CD4-positive, alpha-beta T cell treated with Interferon gamma for 1 hour (primary cell): ENCODE data around the gene LONP1.
A peak's percentile ranks its signal among the peaks of the same experiment; 100 is the strongest.
"Not testable (repeated sequence)": the region's sequence is repeated elsewhere in the genome, so short reads cannot be mapped to it uniquely, and the experiment has no call there.

ENCODE experiments used
- DNase-seq: peaks from one replicate; pipeline ENCODE4 v3.0.0-alpha.2; 2020

LONP1 gene, protein sequence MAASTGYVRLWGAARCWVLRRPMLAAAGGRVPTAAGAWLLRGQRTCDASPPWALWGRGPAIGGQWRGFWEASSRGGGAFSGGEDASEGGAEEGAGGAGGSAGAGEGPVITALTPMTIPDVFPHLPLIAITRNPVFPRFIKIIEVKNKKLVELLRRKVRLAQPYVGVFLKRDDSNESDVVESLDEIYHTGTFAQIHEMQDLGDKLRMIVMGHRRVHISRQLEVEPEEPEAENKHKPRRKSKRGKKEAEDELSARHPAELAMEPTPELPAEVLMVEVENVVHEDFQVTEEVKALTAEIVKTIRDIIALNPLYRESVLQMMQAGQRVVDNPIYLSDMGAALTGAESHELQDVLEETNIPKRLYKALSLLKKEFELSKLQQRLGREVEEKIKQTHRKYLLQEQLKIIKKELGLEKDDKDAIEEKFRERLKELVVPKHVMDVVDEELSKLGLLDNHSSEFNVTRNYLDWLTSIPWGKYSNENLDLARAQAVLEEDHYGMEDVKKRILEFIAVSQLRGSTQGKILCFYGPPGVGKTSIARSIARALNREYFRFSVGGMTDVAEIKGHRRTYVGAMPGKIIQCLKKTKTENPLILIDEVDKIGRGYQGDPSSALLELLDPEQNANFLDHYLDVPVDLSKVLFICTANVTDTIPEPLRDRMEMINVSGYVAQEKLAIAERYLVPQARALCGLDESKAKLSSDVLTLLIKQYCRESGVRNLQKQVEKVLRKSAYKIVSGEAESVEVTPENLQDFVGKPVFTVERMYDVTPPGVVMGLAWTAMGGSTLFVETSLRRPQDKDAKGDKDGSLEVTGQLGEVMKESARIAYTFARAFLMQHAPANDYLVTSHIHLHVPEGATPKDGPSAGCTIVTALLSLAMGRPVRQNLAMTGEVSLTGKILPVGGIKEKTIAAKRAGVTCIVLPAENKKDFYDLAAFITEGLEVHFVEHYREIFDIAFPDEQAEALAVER

DNA sequence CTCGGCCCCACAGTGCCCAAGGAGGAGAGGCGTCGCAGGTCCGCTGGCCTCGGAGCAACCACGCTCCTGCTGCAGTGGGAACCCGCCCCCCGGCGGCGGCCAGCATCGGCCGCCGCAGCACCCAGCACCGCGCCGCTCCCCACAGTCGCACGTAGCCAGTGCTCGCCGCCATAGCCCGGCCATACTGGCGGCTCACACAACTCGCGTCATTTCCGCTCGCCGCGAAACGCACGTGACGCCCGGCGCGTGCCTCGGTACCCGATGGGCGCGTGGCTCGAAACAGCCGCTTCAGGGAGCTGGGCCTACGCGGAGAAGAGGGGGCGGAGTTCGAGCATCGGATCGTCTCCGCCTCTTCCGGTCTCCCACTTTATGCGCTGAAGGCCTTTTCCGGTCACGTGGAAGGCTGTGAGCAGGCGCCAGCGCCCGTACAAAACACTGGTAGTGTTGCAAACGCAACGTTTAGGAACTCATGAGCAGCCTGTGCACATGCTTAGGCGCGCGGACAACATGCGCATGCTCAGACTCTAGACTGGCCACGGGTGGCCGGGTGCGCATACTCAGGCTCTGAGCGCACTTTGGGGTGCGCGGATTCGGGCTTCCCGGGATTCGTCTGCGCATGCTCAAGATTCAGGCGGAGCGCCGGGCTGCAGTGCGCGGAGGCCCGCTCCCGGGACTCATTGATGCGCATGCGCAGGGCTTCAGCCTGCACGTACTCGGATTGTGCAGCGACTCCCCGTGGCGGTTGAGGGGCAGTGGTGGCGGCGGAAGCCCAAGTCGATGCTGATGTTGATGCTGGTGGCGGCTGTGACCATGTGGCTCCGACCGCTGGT is at the start of gene LONP1, which contains the start of gene CATSPERD:
LONP1 (minus strand) TSS at position 186 of the 830 bp plus-strand sequence; CDS start at position 172, 14 bp downstream.
CATSPERD (plus strand) TSS at position 677 of the 830 bp plus-strand sequence; CDS start at position 778, 101 bp downstream.
- DNase-seq = peak; percentile 99

DNA sequence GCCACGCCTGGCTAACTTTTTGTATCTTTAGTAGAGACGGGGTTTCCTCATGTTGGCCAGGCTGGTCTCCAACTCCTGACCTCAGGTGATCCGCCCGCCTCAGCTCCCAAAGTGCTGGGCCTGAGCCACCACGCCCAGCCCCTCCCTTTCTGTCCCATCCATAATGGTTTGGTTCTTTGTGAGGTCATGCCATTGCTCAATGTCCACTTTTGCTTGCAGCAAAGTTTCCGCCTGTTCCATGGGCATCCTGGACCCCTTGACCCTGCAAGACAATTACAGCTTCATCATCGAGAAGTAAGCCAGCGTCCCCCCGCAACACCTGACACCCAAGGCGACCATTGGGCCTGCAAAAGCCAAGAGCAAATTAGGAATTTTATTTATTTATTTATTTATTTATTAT is 48.0 kb upstream of the LONP1 start:
- DNase-seq = no peak

DNA sequence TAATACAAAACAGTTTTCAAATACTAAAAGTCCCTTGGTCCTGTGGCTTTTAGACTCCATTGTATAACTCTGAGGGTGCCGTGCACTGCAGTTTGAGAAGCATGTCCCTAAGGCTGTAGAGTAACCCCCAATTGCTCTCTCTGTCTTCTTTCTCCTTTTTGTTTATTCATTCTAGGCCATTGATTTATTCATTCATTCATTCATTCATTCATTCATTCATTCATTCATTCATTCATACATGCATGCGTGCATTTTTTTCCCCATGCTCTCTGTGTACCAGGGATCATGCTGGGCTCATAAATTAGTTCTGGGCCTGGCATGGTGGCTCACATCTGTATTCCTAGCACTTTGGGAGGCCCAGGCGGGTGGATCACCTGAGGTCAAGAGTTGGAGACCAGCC is 45.3 kb upstream of the LONP1 start:
- DNase-seq = no peak

DNA sequence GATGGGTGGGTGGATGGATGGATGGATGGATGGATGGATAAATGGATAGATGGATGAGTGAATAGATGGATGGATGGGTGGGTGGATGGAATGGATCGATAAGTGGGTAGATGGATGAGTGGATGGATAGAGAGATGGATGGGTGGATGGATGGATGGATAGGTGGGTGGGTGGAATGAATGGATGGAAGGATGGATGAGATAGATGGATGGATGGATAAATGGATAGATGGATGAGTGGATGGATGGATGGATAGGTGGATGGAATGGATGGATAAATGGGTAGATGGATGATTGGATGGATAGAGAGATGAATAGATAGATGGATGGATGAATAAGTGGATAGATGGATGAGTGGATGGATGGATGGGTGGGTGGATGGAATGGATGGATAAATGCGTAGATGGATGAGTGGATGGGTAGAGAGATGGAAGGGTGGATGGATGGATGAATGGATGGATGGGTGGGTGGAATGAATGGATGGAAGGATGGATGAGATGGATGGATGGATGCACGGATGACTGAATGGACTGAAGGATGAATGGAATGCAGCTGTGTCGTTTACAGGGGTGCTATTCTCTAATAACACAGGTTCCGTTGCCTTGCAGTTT is 42.8 kb upstream of the LONP1 start:
- DNase-seq = no peak

DNA sequence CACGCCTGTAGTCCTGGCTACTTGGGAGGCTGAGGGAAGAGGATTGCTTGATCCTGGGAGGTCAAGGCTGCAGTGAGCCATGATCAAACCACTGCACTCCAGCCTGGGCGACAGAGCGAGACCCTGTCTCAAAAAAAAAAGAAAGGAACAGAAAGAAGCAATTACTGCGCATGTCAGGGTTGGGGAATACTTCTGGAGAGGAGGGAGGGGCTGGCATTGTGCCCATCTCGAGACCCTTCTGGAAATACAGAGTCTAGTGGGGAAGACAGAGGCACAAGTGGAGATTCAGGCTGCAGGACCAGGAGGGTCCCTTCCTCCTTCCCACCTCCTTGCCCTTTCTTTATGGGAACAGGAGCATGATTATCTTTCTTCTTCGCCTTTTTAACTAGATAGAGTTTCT is 33.8 kb upstream of the LONP1 start:
- DNase-seq = no peak

DNA sequence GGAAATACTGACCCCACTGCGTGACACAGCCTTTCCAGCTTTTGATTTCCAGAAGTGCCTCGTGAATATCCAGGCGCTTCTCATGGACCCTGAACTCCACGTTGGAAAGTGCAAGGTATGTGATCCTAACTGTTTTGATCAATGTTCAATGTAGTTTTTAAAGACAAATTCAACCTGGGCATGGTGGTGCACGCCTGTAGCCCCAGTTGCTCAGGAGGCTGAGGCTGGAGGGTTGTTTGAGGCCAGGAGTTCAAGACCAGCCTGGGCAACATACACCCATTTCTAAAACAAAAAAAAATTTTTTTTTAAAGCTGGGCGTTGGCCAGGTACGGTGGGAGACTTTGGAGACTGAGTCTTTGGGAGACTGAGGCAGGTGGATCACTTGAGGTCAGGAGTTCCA is 31.8 kb upstream of the LONP1 start:
- no peak for DNase-seq

DNA sequence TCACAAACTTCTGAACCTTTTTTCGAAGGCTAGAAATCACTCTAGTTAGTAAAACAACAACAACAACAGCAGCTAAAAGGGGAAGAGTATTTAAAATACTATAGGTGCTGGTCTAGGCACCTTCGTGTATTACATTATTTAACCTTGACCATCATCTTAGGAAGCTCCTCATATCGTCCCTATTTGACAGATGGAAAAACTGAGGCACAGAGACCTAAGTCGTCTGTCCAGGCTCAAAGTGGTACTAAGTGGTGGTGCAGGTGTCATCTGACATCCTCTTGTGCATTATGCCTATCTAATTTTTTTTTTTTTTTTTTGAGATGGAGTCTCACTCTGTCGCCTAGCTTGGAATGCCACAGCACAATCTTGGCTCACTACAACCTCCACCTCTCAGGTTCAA is 29.6 kb upstream of the LONP1 start:
- DNase-seq = no peak

DNA sequence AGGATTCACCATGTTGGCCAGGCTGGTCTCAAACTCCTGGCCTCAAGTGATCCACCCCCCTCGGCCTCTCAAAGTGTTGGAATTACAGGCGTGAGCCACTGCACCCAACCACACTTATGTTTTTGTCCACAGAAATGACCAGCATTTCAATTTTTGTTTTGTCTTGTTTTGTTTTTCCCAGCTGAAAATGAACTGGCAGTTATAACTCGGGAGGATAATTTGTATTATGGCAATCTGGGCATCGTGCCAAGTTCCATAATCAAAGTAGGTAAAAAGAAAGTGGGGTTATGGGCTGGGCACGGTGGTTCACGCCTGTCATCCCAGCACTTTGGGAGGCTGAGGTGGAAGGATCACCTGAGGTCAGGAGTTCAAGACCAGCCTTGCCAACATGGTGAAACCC is 29.0 kb upstream of the LONP1 start:
- not testable (repeated sequence) for DNase-seq

DNA sequence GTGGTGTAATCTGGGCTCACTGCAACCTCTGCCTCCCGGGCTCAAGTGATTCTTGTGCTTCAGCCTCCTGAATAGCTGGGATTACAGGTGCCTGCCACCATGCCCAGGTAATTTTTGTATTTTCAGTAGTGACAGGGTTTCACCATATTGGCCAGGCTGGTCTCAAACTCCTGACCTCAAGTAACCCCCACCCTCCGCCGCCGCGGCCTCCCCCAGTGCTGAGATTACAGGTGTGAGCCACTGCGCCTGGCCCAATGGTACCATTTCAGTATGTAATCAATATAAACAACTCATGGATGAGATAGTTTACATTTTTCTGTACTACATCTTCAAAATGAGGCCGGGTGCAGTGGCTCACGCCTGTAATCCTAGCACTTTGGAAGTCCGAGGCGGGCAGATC is 25.1 kb upstream of the LONP1 start:
- DNase-seq = not testable (repeated sequence)

DNA sequence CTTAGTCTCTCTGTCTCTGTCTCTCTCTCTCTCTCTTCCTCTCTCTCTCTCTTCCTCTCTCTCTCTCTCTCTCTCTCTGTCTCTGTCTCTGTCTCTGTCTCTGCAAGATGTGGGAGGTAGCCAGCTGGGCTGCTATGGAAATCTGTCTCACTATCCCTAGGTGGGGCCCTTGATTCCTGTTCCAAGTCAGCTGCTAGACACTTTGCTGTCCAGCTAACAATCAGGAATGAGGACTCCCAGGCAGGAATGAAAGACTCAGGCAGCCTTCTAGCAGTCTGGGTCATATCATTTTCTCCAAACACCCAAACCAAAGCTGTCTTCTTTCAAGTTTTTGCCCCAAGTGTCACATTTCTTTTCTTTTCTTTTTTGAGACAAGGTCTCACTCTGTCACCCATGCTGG is 23.7 kb upstream of the LONP1 start:
- no peak for DNase-seq

DNA sequence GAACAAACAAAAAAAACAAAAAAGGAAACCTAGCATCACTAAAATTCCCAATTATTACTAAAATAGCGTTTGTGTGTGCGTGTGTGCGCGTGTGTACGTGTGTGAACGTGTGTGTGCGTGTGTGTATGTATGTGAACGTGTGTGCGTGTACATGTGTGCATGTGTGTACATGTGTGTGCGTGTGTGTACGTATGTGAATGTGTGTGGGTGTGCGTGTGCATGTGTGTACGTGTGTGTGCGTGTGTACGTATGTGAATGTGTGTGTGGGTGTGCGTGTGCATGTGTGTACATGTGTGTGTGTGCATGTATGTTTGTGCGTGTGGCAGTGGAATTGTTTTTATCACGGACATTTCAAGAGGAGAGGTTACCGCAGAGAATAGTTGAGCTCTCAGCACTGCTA is 22.1 kb upstream of the LONP1 start:
- DNase-seq = no peak

DNA sequence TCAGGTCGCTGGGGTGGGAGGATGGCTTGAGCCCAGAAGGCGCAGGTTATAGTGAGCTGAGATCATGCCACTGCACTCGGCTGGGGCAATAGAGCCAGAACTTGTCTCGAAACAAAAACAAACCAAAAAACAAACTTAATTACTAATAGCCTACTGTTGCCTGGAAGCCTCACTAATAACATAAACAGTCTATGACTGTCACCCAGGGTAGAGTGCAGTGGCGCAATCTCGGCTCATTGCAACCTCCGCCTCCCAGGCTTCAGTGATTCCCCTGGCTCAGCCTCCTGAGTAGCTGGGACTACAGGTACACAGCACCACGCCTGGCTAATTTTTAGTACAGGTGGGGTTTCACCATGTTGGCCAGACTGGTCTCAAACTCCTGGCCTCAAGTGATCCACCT is 18.5 kb upstream of the LONP1 start:
- no peak for DNase-seq

DNA sequence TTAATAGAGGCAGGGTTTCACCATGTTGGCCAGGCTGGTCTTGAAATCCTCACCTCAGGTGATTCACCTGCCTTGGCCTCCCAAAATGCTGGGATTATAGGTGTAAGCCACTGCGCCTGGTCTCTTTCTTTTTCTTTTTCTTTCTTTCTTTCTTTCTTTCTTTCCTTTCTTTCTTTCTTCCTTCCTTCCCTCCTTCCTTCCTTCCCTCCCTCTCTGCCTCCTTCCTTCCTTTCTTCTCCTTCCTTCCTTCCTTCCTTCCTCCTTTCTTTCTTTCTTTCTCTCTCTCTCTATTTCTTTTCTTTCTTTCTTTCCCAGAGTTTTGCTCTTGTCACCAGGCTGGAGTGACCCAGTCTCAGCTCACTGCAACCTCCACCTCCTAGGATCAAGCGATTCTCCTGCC is 13.2 kb upstream of the LONP1 start:
- DNase-seq = not testable (repeated sequence)

DNA sequence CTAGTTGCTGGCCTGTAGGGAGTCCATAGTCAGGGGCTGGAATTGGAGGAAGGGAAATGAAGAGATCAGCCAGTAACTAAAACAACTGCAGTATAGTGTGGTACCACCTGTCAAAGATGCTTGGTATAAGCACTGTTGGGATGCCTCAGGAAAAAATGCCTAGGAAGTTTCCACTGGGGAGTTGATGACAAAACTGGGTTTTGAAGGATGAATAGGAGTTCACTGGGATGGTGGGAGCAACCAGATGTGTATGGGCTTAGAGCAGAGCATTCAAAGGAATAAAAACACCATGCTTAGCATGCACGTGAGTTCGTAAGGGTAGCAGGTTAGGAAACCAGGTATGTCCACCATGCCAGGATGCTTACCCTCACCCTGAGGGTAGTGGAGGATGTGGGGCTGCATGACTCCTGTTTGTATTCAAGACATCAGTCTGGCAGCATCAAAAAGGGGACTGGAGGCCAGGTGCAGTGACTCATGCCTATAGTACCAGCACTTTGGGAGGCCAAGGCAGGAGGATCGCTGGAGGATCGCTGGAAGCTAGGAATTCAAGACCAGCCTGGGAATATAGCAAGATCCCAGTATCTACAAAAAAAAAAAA is 7.6 kb upstream of the LONP1 start:
- DNase-seq = no peak

DNA sequence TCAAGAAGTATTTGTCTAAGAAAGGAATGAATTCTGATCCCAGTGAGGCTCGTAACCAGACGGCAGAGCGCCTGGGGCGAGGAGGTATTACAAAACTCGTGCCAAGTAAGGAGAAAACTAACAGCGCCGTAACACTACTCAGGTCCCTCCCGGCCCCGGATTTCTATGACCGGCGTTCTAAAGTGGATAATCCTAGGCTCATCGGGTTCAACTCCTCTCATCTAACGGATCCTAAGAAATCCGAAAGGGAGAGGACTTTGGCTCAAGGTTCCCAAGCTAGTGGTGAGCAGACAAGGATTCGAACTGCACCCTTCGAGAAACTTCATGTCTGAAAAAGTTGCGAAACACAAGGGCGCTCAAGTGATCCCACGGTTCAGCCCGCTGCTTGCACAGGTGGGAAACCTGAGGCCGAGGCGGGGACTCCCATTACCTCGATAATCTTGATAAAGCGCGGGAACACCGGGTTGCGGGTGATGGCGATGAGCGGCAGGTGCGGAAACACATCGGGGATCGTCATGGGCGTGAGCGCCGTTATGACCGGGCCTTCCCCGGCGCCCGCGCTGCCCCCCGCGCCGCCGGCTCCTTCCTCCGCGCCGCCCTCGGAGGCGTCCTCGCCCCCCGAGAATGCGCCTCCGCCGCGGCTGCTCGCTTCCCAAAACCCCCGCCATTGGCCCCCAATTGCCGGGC is 529 bp downstream of the LONP1 start:
- DNase-seq = no peak

DNA sequence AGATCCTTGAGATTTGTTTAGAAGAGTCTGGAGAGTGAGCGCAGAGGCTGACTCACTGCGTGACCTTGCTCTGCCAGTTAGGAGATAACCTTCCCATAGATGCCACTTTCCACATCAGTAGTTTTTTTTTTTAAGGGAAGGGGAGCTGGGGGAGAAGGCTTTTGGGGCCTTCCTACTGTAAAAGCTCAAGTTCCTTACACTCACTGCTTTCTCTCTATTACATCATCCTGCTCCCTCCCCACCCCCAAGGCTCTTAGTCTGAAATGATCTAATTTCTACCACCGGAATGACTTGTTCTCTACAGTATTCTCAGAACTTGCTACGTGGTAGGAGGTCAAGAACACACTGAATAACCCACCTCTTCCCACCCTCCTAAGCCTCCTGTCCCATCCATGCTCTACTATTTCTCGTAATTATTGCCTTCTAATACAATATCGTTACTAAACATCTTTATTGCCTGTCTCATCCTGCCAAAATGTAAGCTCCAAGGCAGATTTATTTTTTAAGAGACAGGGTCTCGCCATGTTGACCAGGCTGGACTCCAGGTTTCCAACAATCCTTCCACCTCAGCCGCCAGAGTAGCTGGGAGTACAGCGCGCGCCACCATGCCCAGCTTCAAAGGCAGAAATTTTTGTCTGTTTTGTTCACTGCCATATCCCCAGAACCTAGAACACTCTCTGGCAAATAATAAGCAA is 1.2 kb downstream of the LONP1 start:
- no peak for DNase-seq

DNA sequence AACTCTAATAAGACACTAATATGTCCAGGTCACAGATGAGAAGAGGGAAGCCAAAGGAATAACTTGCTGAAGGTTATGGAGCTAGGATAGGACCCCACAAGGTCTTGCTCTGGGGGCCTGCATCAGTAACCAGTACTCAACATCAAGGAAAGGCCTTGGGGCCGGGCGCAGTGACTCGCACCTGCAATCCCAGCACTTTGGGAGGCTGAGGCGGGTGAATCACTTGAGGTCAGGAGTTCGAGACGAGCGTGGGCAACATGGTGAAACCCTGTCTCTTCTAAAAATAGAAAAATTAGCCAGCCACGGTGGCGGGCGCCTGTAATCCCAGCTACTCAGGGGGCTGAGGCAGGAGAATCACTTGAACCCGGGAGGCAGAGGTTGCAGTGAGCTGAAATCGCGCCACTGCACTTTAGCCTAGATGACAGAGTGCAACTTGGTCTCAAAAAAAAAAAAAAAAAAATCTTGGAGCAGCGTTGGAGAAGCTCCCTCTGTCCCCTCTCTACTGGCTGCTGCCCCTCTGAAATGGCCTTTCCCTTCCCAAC is 1.8 kb downstream of the LONP1 start:
- DNase-seq = no peak

DNA sequence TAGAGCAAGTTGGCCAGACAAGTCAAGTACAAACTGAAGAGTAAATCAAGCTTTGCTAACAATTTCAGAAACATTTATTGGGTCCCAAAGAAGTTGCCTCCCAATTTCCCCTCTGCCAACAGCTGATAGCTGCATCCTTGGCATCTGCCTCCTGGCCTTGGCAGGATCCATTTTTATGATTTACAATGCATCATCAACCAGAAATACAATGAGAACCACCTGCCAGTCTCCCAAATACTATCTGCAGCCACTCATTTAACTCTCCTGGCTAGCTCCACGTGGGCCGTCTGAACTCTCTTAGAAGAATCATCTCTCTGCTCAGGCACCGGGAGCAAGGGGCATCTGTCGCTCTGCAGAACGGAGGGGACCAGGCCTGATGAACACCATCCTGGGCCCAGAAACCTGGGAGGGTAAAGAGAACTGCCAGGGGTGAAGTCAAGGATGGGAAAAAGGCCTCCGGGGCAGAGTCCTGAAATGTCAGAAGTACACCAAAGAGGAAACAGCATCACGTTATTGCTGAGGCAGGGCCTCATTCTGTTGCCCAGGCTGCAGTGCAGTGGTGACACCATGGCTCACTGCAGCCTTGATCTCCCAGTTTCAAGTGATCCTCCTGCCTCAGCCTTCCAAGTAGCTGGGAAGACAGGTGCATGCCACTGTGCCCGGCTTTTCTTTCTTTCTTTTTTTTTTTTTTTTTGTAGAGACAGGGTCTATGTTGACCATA is 2.6 kb downstream of the LONP1 start:
- no peak for DNase-seq

DNA sequence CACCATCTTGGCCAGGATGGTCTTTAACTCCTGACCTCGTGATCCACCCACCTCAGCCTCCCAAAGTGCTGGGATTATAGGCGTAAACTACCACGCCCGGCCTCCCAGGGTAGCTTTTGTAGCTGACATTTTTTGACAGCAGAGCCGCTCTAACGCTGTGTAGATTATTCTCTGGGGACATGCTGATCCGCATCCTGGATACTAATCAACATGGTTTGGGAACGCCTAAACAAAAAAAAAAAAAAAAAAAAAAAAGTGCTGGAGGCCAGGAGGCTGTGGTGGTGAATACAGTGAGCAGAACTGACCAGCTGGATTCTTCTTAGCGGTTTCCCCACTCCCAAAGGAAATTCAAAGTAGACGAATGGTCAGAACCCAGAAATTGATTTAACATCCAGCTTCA is 5.1 kb downstream of the LONP1 start:
- no peak for DNase-seq

DNA sequence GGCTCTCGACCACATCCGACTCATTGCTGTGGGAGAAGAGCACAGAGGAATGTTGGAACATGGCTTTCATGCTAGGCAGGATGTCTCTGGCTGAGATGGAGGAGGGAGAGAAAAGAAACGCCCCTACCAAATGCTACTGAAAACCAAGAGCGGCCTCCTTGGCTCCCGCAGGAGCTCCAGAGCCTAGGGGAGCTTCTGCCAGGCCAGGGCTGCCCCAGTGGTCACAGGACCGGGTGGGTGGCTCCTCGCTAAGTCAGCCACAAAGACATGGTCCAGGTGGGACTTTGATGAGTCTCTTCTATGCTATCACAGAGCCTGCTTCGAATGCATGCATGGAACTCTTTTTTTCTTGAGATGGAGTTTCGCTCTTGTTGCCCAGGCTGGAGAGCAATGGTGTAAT is 6.7 kb downstream of the LONP1 start:
- DNase-seq = no peak
